B cell (primary cell): Measurements from ENCODE around the gene CTNNA2. TPM values are rescaled to one million over a fixed set of nuclear protein-coding genes. Genes with fewer than 3 reads are reported as not detected.

Experiments
- ATAC-seq: fragments of 200-7000 bp; cut with Tn5 transposase; one replicate; pipeline ENCODE4 v1.10.0; 2021; ENCODE audit warnings: low read depth, mild to moderate bottlenecking, moderate number of reproducible peaks, moderate library complexity
- CTCF ChIA-PET: fragments of 350-600 bp; sonication (Branson Sonifier 250); formaldehyde crosslinking; loops from one replicate; lab custom pipeline; 2021; ENCODE audit warnings: antibody characterized with exemption, inconsistent platforms; lab: Charles Lee
- POLR2A ChIA-PET: fragments of 350-600 bp; sonication (Branson Sonifier 250); formaldehyde crosslinking; loops from one replicate; lab custom pipeline; 2021; ENCODE audit warnings: antibody characterized with exemption; lab: Charles Lee
- DNase-seq: peaks from one replicate; pipeline ENCODE4 v3.0.0; 2013
- H2AFZ ChIP-seq: 2 replicates; pipeline ENCODE4 v1.6.1; 2012; ENCODE audit warnings: mild to moderate bottlenecking, low read depth, low read length; ENCODE audit not compliant: insufficient read depth, poor library complexity, severe bottlenecking
- H3K27ac ChIP-seq, 2 donors: 1 replicate in 1 of 2; 2 replicates in 1 of 2; pipeline ENCODE4 v1.5.1; 2012 to 2013; ENCODE audit warnings: low read length in 2 of 2, mild to moderate bottlenecking in 2 of 2, moderate library complexity in 1 of 2
- H3K27me3 ChIP-seq, 4 experiments: fragments of 200-600 bp in 1 of 4; sonication (generic) in 1 of 4; replicated peaks in 1 of 4; 1 replicate in 2 of 4; 2 replicates in 2 of 4; pipeline versions ENCODE4 v1.6.1 to v1.7.0; 2013 to 2016; ENCODE audit warnings: low read length in 3 of 4, mild to moderate bottlenecking in 2 of 4, mixed read lengths in 1 of 4, moderate library complexity in 1 of 4; ENCODE audit not compliant: insufficient read depth in 4 of 4, control insufficient read depth in 3 of 4; ENCODE audit errors: control extremely low read depth in 1 of 4
- H3K36me3 ChIP-seq, 2 experiments: replicated peaks in 1 of 2; 1 replicate in 1 of 2; 2 replicates in 1 of 2; pipeline versions ENCODE4 v1.6.1 to v1.7.1; 2013; ENCODE audit warnings: low read length in 1 of 2; ENCODE audit not compliant: insufficient read depth in 2 of 2, control insufficient read depth in 1 of 2; ENCODE audit errors: control extremely low read depth in 1 of 2, extremely low read depth in 1 of 2
- H3K4me1 ChIP-seq, 2 donors: fragments of 200-600 bp in 1 of 2; sonication (generic) in 1 of 2; 1 replicate in 1 of 2; 2 replicates in 1 of 2; pipeline versions ENCODE4 v1.5.1 to v1.6.1; 2013 to 2017; ENCODE audit warnings: low read length in 2 of 2; ENCODE audit not compliant: control insufficient read depth in 2 of 2, insufficient read depth in 2 of 2
- H3K4me2 ChIP-seq: replicated peaks from 2 replicates; pipeline ENCODE3; 2012; ENCODE audit warnings: mild to moderate bottlenecking, low read depth, low read length; ENCODE audit not compliant: poor library complexity, severe bottlenecking
- H3K4me3 ChIP-seq, 5 experiments: fragments of 200-600 bp in 1 of 5; sonication (generic) in 1 of 5; 1 replicate in 3 of 5; 2 replicates in 2 of 5; pipeline versions ENCODE4 v1.5.1 to v1.7.0; 2011 to 2016; ENCODE audit warnings: low read length in 4 of 5, mild to moderate bottlenecking in 4 of 5, low read depth in 2 of 5, control low read depth in 1 of 5, moderate library complexity in 1 of 5; ENCODE audit not compliant: insufficient read depth in 1 of 5; ENCODE audit errors: control extremely low read depth in 1 of 5, extremely low read depth in 1 of 5
- H3K79me2 ChIP-seq: fragments of 200-600 bp; sonication (generic); one replicate; pipeline ENCODE4 v1.6.0; 2016; ENCODE audit warnings: low read length; ENCODE audit not compliant: control insufficient read depth, insufficient read depth
- H3K9ac ChIP-seq: fragments of 200-600 bp; sonication (generic); 2 replicates; pipeline ENCODE4 v1.6.1; 2017; ENCODE audit warnings: mild to moderate bottlenecking, low read length, moderate library complexity
- H3K9me3 ChIP-seq, 3 donors: one replicate each; pipeline versions ENCODE4 v1.6.1 to v1.7.1; 2013; ENCODE audit warnings: low read length in 2 of 3; ENCODE audit not compliant: control insufficient read depth in 2 of 3, insufficient read depth in 1 of 3; ENCODE audit errors: control extremely low read depth in 1 of 3
- H4K20me1 ChIP-seq: 2 replicates; pipeline ENCODE4 v1.6.0; 2012; ENCODE audit warnings: mild to moderate bottlenecking, low read length; ENCODE audit not compliant: insufficient read depth, control insufficient read depth, poor library complexity, severe bottlenecking
- H3K27ac Mint-ChIP-seq: one replicate; pipeline ENCODE4 v1.8.0; 2021; ENCODE audit warnings: mixed read lengths
- H3K27me3 Mint-ChIP-seq: one replicate; pipeline ENCODE4 v1.8.0; 2021; ENCODE audit warnings: mixed read lengths
- H3K4me1 Mint-ChIP-seq: one replicate; pipeline ENCODE4 v1.8.0; 2021; ENCODE audit warnings: mixed read lengths
- H3K4me3 Mint-ChIP-seq: one replicate; pipeline ENCODE4 v1.8.0; 2021; ENCODE audit warnings: mixed read lengths
- H3K9me3 Mint-ChIP-seq: one replicate; pipeline ENCODE4 v1.8.0; 2022; ENCODE audit warnings: mixed read lengths; ENCODE audit not compliant: insufficient read depth
- CTCF ChIP-seq: fragments of 200-600 bp; IDR thresholded peaks from one replicate; pipeline ENCODE4 v1.8.0; 2022; ENCODE audit warnings: antibody characterized with exemption, mild to moderate bottlenecking
- EZH2 ChIP-seq: IDR thresholded peaks from 2 replicates; pipeline ENCODE4 v1.6.1; 2012; ENCODE audit warnings: borderline replicate concordance, low read depth, mild to moderate bottlenecking, moderate library complexity, low read length; ENCODE audit not compliant: insufficient read depth, poor library complexity, severe bottlenecking
- WGBS: methylation state at CpG from one replicate; pipeline ENCODE4 v1.1.5; 2013; ENCODE audit warnings: missing lambda C conversion rate; ENCODE audit not compliant: insufficient coverage; 5-methylcytosine and 5-hydroxymethylcytosine counted together
- intact Hi-C: fragments of 100-400 bp; cut with micrococcal nuclease; formaldehyde crosslinking; loops from one replicate; pipeline ENCODE4 v1.10.0; 2022
- polyA plus RNA-seq: library from polyadenylated mRNA; depleted of rRNA; stranded (reverse); fragments of >200 nt; gene quantifications from 2 replicates; pipeline ENCODE4 v1.2.3, GENCODE V29; 2012
- total RNA-seq, 2 donors: library from RNA; stranded (reverse); fragments of 120-200 nt in 1 of 2; gene quantifications; 1 replicate in 1 of 2; 2 replicates in 1 of 2; pipeline versions ENCODE4 v1.2.3 to v1.2.4, GENCODE V29; 2013 to 2022

CTNNA2 gene
- total and polyA plus RNA-seq, 2 donors (not counting 1 experiment from before 2014, with no cell fraction given): not detected

- no peak for TF ChIP-seq CTCF
- TF ChIP-seq EZH2: no peak
- Histone ChIP-seq H3K36me3 (no peaks in the 10 kb centered on the region), H3K9me3 (peaks cover 0 to 2% (median 0%) of the 10 kb centered on the region in 3 donors), H4K20me1 (no peaks in the 10 kb centered on the region), H3K9ac (no peak overlapping the region), H2AFZ (no peak overlapping the region), H3K27ac (no peak overlapping the region), H3K79me2 (no peaks in the 10 kb centered on the region), H3K27me3 (no peaks in the 10 kb centered on the region), H3K4me2 (no peak overlapping the region), H3K4me1 (no peaks in the 10 kb centered on the region), H3K4me3 (no peak overlapping the region)
- no peaks in the 10 kb centered on the region for H3K27me3 Mint-ChIP-seq
- ChIA-PET CTCF (no interaction called here), POLR2A (no interaction called here)
- no peak for DNase-seq
- no CpG with 5 or more reads among the region's 4 CpGs for WGBS
- no peak overlapping the region for H3K27ac Mint-ChIP-seq
- no peak overlapping the region for H3K4me3 Mint-ChIP-seq
- intact Hi-C loops: no loop called here
- ATAC-seq: no peak
- H3K4me1 Mint-ChIP-seq: no peaks in the 10 kb centered on the region
- H3K9me3 Mint-ChIP-seq: peaks cover 10% of the 10 kb centered on the region
Observed at GRCh38 chr2:80670763-80671162, 1157.9 kb downstream of the CTNNA2 start.

- Histone ChIP-seq H2AFZ (no peak overlapping the region), H3K27me3 (no peaks in the 10 kb centered on the region), H3K4me1 (no peaks in the 10 kb centered on the region), H3K4me2 (no peak overlapping the region), H3K4me3 (no peak overlapping the region), H3K9ac (no peak overlapping the region), H3K79me2 (no peaks in the 10 kb centered on the region), H3K27ac (no peak overlapping the region), H3K9me3 (peaks cover 0 to 2% (median 0%) of the 10 kb centered on the region in 3 donors), H3K36me3 (no peaks in the 10 kb centered on the region), H4K20me1 (no peaks in the 10 kb centered on the region)
- Mint-ChIP-seq H3K4me3 (no peak overlapping the region), H3K9me3 (peaks cover 2% of the 10 kb centered on the region), H3K4me1 (no peaks in the 10 kb centered on the region), H3K27me3 (no peaks in the 10 kb centered on the region), H3K27ac (no peak overlapping the region)
- ATAC-seq (no peak), DNase-seq (no peak)
- TF ChIP-seq EZH2 (no peak), CTCF (no peak)
- ChIA-PET POLR2A (no interaction called here), CTCF (no interaction called here)
- intact Hi-C loops: no loop called here
Observed at GRCh38 chr2:80687524-80687923, 1174.7 kb downstream of the CTNNA2 start.
